ENCODE measurements around the gene RNF103. TPM values are rescaled to one million over a fixed set of nuclear protein-coding genes. Genes with fewer than 3 reads are reported as not detected.

The RNF103 gene, protein sequence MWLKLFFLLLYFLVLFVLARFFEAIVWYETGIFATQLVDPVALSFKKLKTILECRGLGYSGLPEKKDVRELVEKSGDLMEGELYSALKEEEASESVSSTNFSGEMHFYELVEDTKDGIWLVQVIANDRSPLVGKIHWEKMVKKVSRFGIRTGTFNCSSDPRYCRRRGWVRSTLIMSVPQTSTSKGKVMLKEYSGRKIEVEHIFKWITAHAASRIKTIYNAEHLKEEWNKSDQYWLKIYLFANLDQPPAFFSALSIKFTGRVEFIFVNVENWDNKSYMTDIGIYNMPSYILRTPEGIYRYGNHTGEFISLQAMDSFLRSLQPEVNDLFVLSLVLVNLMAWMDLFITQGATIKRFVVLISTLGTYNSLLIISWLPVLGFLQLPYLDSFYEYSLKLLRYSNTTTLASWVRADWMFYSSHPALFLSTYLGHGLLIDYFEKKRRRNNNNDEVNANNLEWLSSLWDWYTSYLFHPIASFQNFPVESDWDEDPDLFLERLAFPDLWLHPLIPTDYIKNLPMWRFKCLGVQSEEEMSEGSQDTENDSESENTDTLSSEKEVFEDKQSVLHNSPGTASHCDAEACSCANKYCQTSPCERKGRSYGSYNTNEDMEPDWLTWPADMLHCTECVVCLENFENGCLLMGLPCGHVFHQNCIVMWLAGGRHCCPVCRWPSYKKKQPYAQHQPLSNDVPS
- total RNA-seq, result 15.8 and 18.8 TPM in 2 replicates

GRCh38 chr2:86623494-86624266, at the start of gene RNF103:
Gene RNF103 (minus strand): TSS chr2:86623865. CDS start chr2:86622886, 979 bp downstream.

GRCh38 chr2:86562922-86563649, 60.6 kb downstream of the RNF103 start, which contains the start of gene CHMP3:
Gene CHMP3 (minus strand): TSS chr2:86563443. CDS start chr2:86563348, 95 bp downstream.

Other genes with a start within 250 kb of the RNF103 start
- gene KDM3A, start 182.5 kb downstream of the RNF103 start, total RNA-seq, result 28.2 and 33.7 TPM in 2 replicates
- gene CHMP3, start 60.4 kb downstream of the RNF103 start, total RNA-seq, result 73.6 and 79.8 TPM in 2 replicates
- 20.7 and 25.1 TPM in 2 replicates for gene RMND5A, start 96.4 kb upstream of the RNF103 start, total RNA-seq
- gene CD8A, start 167.0 kb upstream of the RNF103 start, total RNA-seq, result not detected in 2 replicates
- not detected in 2 replicates for gene CD8B, start 238.0 kb upstream of the RNF103 start, total RNA-seq

Measured in regular cardiac myocyte (primary cell).